Karpas-422 (cell line): ENCODE results near the gene CLDN15. TPM values are rescaled to one million over a fixed set of nuclear protein-coding genes. Genes with fewer than 3 reads are reported as not detected.
"Not testable (repeated sequence)": the region's sequence is repeated elsewhere in the genome, so short reads cannot be mapped to it uniquely, and the experiment has no call there.

Experiments used
- DNase-seq: peaks from one replicate; pipeline ENCODE4 v3.0.0-alpha.2; 2015
- H2AFZ ChIP-seq: fragments of 200-600 bp; sonication (generic); 2 replicates; pipeline ENCODE4 v1.6.1; 2014; ENCODE audit warnings: antibody characterized with exemption, low read length, mixed read lengths
- H3K27ac ChIP-seq: fragments of 200-600 bp; sonication (generic); 2 replicates; pipeline ENCODE4 v1.5.1; 2014; ENCODE audit warnings: mild to moderate bottlenecking, low read length, moderate library complexity
- H3K27me3 ChIP-seq: fragments of 200-600 bp; sonication (generic); 2 replicates; pipeline ENCODE4 v1.6.1; 2014; ENCODE audit warnings: low read length, mixed read lengths
- H3K36me3 ChIP-seq: fragments of 200-600 bp; sonication (generic); 2 replicates; pipeline ENCODE4 v1.6.1; 2014; ENCODE audit warnings: low read length, mixed read lengths; ENCODE audit not compliant: insufficient read depth
- H3K4me1 ChIP-seq: fragments of 200-600 bp; sonication (generic); 2 replicates; pipeline ENCODE4 v1.6.1; 2014; ENCODE audit warnings: mild to moderate bottlenecking, low read length, mixed read lengths
- H3K4me2 ChIP-seq: fragments of 200-600 bp; sonication (generic); 2 replicates; pipeline ENCODE4 v1.6.1; 2014; ENCODE audit warnings: low read length, low read depth, mild to moderate bottlenecking; ENCODE audit not compliant: poor library complexity, severe bottlenecking
- H3K4me3 ChIP-seq: fragments of 200-600 bp; sonication (generic); 2 replicates; pipeline ENCODE4 v1.5.1; 2014; ENCODE audit warnings: mild to moderate bottlenecking, antibody characterized with exemption, low read length, mixed read lengths
- H3K79me2 ChIP-seq: fragments of 200-600 bp; sonication (generic); 2 replicates; pipeline ENCODE4 v1.6.1; 2014; ENCODE audit warnings: mild to moderate bottlenecking, low read length, mixed read lengths
- H3K9ac ChIP-seq: fragments of 200-600 bp; sonication (generic); 2 replicates; pipeline ENCODE4 v1.6.0; 2014; ENCODE audit warnings: low read length
- H3K9me2 ChIP-seq: fragments of 200-600 bp; sonication (generic), shearing (Covaris generic); replicated peaks from 2 replicates; pipeline ENCODE4 v1.6.0; 2014; ENCODE audit warnings: mild to moderate bottlenecking, low read length, moderate library complexity; ENCODE audit not compliant: insufficient read depth
- H3K9me3 ChIP-seq: fragments of 300-700, 200-600 bp; sonication (generic); 2 replicates; pipeline ENCODE4 v1.6.1; 2014; ENCODE audit warnings: low read length, mixed read lengths
- H4K20me1 ChIP-seq: fragments of 200-600 bp; sonication (generic); 2 replicates; pipeline ENCODE4 v1.6.1; 2014; ENCODE audit warnings: mild to moderate bottlenecking, antibody characterized with exemption, low read length, low read depth; ENCODE audit not compliant: insufficient read depth
- total RNA-seq: library from RNA; depleted of rRNA; stranded (reverse); fragments of >200 nt; shearing (Covaris generic); gene quantifications from 2 replicates; pipeline ENCODE4 v1.2.3, GENCODE V29; 2014; ENCODE audit warnings: low replicate concordance

Gene CLDN15
- total RNA-seq, 1 experiment from 2014 or later, result 12.2 TPM

DNA sequence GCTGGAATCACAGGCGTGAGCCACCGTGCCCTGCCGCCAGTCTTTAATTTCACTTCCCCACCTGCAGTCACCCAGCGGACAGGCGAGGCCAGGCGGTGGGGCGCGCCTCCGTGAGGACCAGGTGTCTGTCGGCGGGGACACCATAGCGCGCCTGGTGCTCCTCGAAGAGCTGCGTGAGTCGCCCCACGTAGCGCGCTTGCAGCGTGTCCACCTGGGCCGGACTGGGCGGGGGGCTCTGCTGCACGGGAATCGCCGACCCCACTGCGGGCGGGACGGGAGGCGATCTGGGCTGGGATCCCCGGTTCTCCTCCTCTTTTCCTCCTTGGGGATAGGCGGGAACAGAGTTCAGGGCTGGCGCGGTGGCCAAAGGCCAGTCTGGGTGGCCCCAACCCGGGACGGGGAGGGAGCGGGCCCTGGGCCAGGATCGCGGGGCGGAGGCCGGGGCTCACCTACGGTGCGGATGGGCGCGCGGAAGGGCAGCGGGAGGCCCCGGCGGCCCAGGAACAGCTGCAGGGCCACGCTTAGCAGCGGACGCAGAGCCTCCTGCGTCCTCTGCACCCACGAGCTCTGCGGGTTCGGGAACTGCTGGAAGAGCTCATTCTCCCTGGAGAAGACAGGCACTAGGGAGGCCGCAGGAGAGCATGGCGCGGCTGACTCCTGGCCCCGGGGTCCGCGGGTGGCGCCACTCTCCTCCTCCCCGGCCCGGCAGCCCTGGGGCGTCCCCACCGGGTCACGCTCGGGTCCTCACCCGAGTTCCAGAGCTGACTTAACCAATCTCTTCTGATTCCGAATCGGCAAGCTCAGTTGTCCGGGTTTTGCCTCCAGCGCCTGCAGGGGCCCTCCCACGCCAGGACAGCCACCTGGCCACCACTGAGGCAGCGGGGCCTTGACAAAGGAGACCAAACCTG is 35.7 kb downstream of the CLDN15 start:
- no peak for DNase-seq
- Histone ChIP-seq H3K9me3 (no peaks in the 10 kb centered on the region), H3K79me2 (no peaks in the 10 kb centered on the region), H3K4me2 (no peak overlapping the region), H3K27me3 (no peaks in the 10 kb centered on the region), H3K4me1 (peaks cover 7% of the 10 kb centered on the region), H3K27ac (no peak overlapping the region), H4K20me1 (no peaks in the 10 kb centered on the region), H3K36me3 (no peaks in the 10 kb centered on the region), H3K9ac (no peak overlapping the region), H3K9me2 (no peaks in the 10 kb centered on the region), H3K4me3 (no peak overlapping the region), H2AFZ (no peak overlapping the region)

DNA sequence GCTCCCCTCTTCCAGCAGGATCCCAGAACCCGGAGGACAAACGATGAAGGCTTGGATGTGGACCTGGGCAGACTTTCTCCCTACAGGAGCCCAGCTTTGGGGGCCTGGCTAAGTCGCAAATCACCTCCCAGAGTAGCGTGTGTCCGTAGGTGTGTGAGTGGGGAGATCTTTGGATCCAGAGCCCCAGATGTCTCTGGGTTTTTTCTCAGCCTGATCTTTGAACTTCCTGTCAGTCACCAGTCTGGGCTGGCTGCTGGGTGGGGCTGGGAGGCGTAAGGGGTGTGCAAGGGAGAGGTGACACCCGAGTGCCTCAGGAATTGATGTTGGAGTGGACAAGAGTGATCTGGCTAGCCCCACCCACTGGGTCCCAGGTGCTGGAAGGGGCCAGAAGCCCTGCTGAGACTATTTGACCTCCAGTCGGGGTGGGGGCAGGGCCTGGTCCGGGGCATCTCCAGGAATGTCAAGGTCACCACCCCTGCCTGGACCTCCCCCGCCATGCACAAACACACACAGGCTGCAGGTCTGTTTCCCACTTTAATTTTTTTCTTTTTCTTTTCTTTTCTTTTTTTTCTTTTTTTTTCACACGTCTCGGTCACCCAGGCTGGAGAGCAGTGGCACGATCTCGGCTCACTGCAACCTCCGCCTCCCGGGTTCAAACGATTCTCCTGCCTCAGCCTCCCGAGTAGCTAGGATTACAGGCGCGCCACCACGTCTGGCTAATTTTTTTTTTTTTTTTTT is 36.6 kb downstream of the CLDN15 start, which contains the start of gene MOGAT3:
TSS of gene MOGAT3 (minus strand) at position 175 of the 738 bp plus-strand sequence. CDS start 182 bp downstream, outside the sequence.
- Histone ChIP-seq H3K36me3 (no peaks in the 10 kb centered on the region), H3K79me2 (no peaks in the 10 kb centered on the region), H3K27me3 (no peaks in the 10 kb centered on the region), H3K9ac (no peak within 1 kb of the TSS), H3K27ac (no peak within 1 kb of the TSS), H3K9me2 (no peaks in the 10 kb centered on the region), H3K4me1 (peaks cover 7% of the 10 kb centered on the region), H3K4me2 (no peak within 1 kb of the TSS), H4K20me1 (no peaks in the 10 kb centered on the region), H3K4me3 (no peak within 1 kb of the TSS), H2AFZ (no peak within 1 kb of the TSS), H3K9me3 (no peaks in the 10 kb centered on the region)
- DNase-seq, result no peak

DNA sequence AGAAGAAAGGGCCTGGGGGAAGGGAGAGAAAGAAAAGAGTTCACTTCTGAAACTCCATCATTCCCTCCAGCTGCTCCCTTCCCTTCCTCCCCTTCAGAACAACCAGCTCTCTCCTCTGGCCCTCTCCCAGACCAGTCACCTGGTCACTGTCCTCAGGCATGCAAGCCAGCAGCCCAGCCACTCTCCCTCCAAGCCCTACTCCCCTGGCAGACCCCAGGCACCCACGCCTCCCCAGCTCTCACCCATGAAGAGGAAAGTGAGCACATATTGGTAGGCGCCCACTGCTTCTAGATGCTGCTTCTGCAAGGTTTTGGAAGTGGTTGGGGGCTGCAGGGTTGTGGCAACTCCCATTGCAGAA is 37.1 kb downstream of the CLDN15 start:
- no peaks in the 10 kb centered on the region for H4K20me1 ChIP-seq
- no peak overlapping the region for H3K4me3 ChIP-seq
- peaks cover 7% of the 10 kb centered on the region for H3K4me1 ChIP-seq
- no peak for DNase-seq
- no peak overlapping the region for H3K4me2 ChIP-seq
- no peak overlapping the region for H2AFZ ChIP-seq
- H3K9ac ChIP-seq, result no peak overlapping the region
- H3K9me3 ChIP-seq, result no peaks in the 10 kb centered on the region
- H3K9me2 ChIP-seq, result no peaks in the 10 kb centered on the region
- no peaks in the 10 kb centered on the region for H3K79me2 ChIP-seq
- H3K36me3 ChIP-seq, result no peaks in the 10 kb centered on the region
- no peak overlapping the region for H3K27ac ChIP-seq
- H3K27me3 ChIP-seq, result no peaks in the 10 kb centered on the region

DNA sequence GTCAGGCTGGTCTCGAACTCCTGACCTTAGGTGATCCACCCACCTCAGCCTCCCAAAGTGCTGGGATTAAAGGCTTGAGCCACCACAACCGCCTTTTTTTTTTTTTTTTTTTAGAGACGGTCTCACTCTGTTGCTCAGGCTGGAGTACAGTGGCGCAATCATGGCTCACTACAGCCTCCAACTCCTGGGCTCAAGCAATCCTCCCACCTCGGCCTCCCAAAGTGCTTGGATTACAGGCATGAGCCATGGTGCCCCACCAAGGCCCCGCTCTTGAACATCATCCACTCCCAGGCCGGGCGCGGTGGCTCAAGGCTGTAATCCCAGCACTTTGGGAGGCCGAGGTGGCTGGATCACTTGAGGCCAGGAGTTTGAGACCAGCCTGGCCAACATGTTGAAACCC is 38.1 kb downstream of the CLDN15 start:
- not testable (repeated sequence) for DNase-seq, H3K27me3 ChIP-seq, H3K4me1 ChIP-seq

DNA sequence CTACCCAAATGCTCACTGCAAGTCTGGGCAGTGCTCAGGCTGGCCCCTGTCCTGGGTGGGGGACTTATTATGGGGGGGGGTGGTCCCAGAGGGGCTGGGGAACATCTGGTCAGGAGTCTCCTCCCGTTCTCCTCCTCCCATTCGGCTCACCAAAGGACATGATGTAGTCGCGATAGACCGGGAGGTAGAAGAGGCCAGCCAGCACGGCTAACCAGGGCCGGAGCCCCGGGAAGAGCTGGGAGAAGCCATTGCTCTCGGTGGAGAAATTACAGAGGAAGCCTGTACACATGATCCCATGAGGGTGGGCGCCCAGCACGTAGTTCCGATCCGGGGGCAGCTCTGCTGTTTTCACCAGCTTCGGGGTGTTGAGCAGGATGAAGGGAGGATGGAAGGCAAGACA is 39.1 kb downstream of the CLDN15 start:
- Histone ChIP-seq H3K4me1 (peaks cover 2% of the 10 kb centered on the region), H3K4me3 (no peak overlapping the region), H3K9ac (no peak overlapping the region), H4K20me1 (no peaks in the 10 kb centered on the region), H3K9me2 (no peaks in the 10 kb centered on the region), H3K4me2 (no peak overlapping the region), H3K9me3 (no peaks in the 10 kb centered on the region), H3K27me3 (no peaks in the 10 kb centered on the region), H3K79me2 (no peaks in the 10 kb centered on the region), H3K27ac (no peak overlapping the region), H2AFZ (no peak overlapping the region), H3K36me3 (no peaks in the 10 kb centered on the region)
- no peak for DNase-seq

More for the DNA sequence above, 38.1 kb downstream of the CLDN15 start:
- not testable (repeated sequence) for H3K27ac ChIP-seq, H3K9me2 ChIP-seq, H4K20me1 ChIP-seq, H3K79me2 ChIP-seq, H3K9ac ChIP-seq, H3K4me3 ChIP-seq, H2AFZ ChIP-seq, H3K4me2 ChIP-seq, H3K36me3 ChIP-seq, H3K9me3 ChIP-seq

DNA sequence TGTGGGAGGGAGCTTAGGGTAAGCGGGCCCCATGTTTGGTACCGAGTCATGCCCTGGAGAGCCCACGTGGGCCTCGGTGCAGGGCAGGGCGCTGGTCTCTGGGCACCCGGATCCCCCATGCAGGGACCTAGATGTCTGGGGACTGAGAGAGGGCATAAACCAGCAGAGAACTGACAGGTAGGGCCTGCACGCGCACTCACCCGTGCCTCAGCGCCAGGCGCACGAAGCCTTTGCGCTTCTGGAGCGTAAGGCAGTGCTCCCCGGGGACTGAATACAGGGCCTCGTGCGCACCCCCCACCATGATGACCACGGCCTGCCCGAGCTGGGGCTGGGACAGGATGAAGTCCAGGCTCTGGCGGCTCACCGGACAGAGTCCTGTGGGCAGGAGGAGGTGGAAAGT is 39.6 kb downstream of the CLDN15 start:
- no peaks in the 10 kb centered on the region for H3K27me3 ChIP-seq
- H3K4me2 ChIP-seq, result no peak overlapping the region
- no peaks in the 10 kb centered on the region for H3K9me3 ChIP-seq
- no peaks in the 10 kb centered on the region for H3K36me3 ChIP-seq
- H3K4me3 ChIP-seq, result no peak overlapping the region
- H4K20me1 ChIP-seq, result no peaks in the 10 kb centered on the region
- no peaks in the 10 kb centered on the region for H3K79me2 ChIP-seq
- H3K27ac ChIP-seq, result no peak overlapping the region
- no peak for DNase-seq
- H2AFZ ChIP-seq, result no peak overlapping the region
- no peak overlapping the region for H3K9ac ChIP-seq
- H3K9me2 ChIP-seq, result no peaks in the 10 kb centered on the region
- H3K4me1 ChIP-seq, result no peaks in the 10 kb centered on the region; the same call in 1 of the 2 replicates

DNA sequence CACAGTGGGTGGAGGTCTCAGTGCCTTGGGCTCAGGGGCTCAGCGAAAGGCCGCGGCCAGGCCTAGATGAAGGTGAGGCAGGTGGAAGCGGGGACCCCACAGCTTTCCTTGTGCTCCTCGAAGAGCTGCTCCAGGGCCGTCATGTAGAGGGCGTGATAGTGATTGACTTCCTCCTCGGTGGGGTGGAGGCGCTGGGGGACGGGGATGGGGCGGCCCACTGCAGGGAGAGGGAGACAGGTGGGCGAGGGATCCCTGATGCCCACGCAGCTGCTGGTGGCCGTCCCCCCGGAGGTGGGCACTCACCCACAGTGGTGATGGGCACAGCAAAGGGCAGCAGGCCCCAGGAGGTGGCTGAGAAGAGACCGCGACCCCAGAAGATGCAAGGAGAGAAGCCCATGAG is 41.7 kb downstream of the CLDN15 start:
- no peaks in the 10 kb centered on the region for H3K9me2 ChIP-seq
- no peaks in the 10 kb centered on the region for H3K4me1 ChIP-seq
- no peak for DNase-seq
- no peaks in the 10 kb centered on the region for H3K9me3 ChIP-seq
- no peak overlapping the region for H2AFZ ChIP-seq
- H3K4me2 ChIP-seq, result no peak overlapping the region
- no peaks in the 10 kb centered on the region for H3K36me3 ChIP-seq
- no peak overlapping the region for H3K27ac ChIP-seq
- H3K27me3 ChIP-seq, result no peaks in the 10 kb centered on the region
- no peaks in the 10 kb centered on the region for H4K20me1 ChIP-seq
- H3K9ac ChIP-seq, result no peak overlapping the region
- H3K79me2 ChIP-seq, result no peaks in the 10 kb centered on the region
- H3K4me3 ChIP-seq, result no peak overlapping the region

DNA sequence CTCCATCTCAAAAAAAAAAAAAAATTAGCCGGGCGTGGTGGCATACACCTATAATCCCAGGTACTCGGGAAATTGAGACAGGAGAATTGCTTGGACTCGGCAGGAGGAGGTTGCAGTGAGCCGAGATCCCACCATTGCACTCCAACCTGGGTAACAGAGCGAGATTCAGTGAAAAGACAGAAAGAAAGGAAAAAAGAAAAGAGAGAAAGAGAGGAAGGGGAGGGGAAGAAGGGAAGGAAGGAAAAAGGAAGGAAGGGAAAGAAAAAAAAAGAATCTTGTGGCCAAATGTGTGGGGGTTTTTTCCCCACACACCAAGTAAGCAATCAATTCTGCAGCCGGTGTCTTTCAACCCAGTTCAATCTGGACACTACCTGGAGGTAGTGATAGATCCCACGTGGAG is 48.5 kb downstream of the CLDN15 start:
- no peak overlapping the region for H3K9ac ChIP-seq
- H3K27me3 ChIP-seq, result no peaks in the 10 kb centered on the region
- H3K4me1 ChIP-seq, result no peaks in the 10 kb centered on the region
- no peaks in the 10 kb centered on the region for H4K20me1 ChIP-seq
- H3K9me2 ChIP-seq, result no peaks in the 10 kb centered on the region
- no peak overlapping the region for H2AFZ ChIP-seq
- H3K9me3 ChIP-seq, result no peaks in the 10 kb centered on the region
- DNase-seq, result no peak
- no peaks in the 10 kb centered on the region for H3K79me2 ChIP-seq
- H3K27ac ChIP-seq, result no peak overlapping the region
- no peak overlapping the region for H3K4me3 ChIP-seq
- H3K36me3 ChIP-seq, result no peaks in the 10 kb centered on the region
- no peak overlapping the region for H3K4me2 ChIP-seq
